Bronchial epithelial cell (primary cell): ENCODE data around the gene SASH1. TPM values are rescaled to one million over a fixed set of nuclear protein-coding genes. Genes with fewer than 3 reads are reported as not detected.

Source experiments
- DNase-seq: peaks from one replicate; pipeline ENCODE4 v3.0.0-alpha.2; 2010; ENCODE audit warnings: low read depth
- FAIRE-seq: peaks from 2 replicates; lab custom pipeline; 2011; peaks lifted over from hg19 to GRCh38; lab: Jason Lieb, UNC
- H3K27me3 ChIP-seq: 2 replicates; pipeline ENCODE4 v1.5.1; 2011; ENCODE audit warnings: low read length; ENCODE audit not compliant: control insufficient read depth, insufficient read depth
- H3K36me3 ChIP-seq: 2 replicates; pipeline ENCODE4 v1.5.1; 2011; ENCODE audit warnings: low read length; ENCODE audit not compliant: control insufficient read depth, insufficient read depth
- H3K4me3 ChIP-seq: 2 replicates; pipeline ENCODE4 v1.5.1; 2011; ENCODE audit warnings: mild to moderate bottlenecking, low read depth, low read length, control low read depth
- CTCF ChIP-seq: IDR thresholded peaks from 2 replicates; pipeline ENCODE4 v1.5.1; 2011; ENCODE audit warnings: mild to moderate bottlenecking, moderate library complexity, low read length, control low read depth, inconsistent platforms; ENCODE audit not compliant: insufficient read depth, severe bottlenecking
- total RNA-seq: library from RNA; depleted of rRNA; stranded (reverse); fragments of >200 nt; gene quantifications from 2 replicates; pipeline ENCODE4 v1.2.1, GENCODE V29; 2014

SASH1 gene
- total RNA-seq, 1 donor from 2014 or later: 3.9 TPM

GRCh38 chr6:148534871-148535270 lies 192.2 kb downstream of the SASH1 start:
- no peaks in the 10 kb centered on the region for H3K36me3 ChIP-seq
- no peak for FAIRE-seq
- no peak for TF ChIP-seq CTCF
- H3K4me3 ChIP-seq: no peak overlapping the region
- H3K27me3 ChIP-seq: no peaks in the 10 kb centered on the region
- DNase-seq: no peak

- no peak for DNase-seq
- no peak for FAIRE-seq
- no peak overlapping the region for H3K4me3 ChIP-seq
- H3K27me3 ChIP-seq: no peaks in the 10 kb centered on the region
- TF ChIP-seq CTCF: no peak
- no peaks in the 10 kb centered on the region for H3K36me3 ChIP-seq
Measured at GRCh38 chr6:148535381-148535780, 192.7 kb downstream of the SASH1 start.

GRCh38 chr6:148535976-148536375 lies 193.3 kb downstream of the SASH1 start:
- no peaks in the 10 kb centered on the region for H3K36me3 ChIP-seq
- no peak for TF ChIP-seq CTCF
- DNase-seq (no peak), FAIRE-seq (no peak)
- no peak overlapping the region for H3K4me3 ChIP-seq
- no peaks in the 10 kb centered on the region for H3K27me3 ChIP-seq

GRCh38 chr6:148538261-148539190 lies 195.9 kb downstream of the SASH1 start:
- TF ChIP-seq CTCF: no peak
- FAIRE-seq (no peak), DNase-seq (no peak)
- H3K27me3 ChIP-seq: no peaks in the 10 kb centered on the region
- no peak overlapping the region for H3K4me3 ChIP-seq
- H3K36me3 ChIP-seq: no peaks in the 10 kb centered on the region

- TF ChIP-seq CTCF: no peak
- H3K27me3 ChIP-seq: no peaks in the 10 kb centered on the region
- H3K4me3 ChIP-seq: no peak overlapping the region
- no peak for FAIRE-seq
- DNase-seq: no peak
- peaks cover 2% of the 10 kb centered on the region for H3K36me3 ChIP-seq
Measured at GRCh38 chr6:148543540-148543939, 200.9 kb downstream of the SASH1 start.
